ENCODE measurements around the gene BPI.

BPI gene

GRCh38 chr20:38330638-38331037 lies 26.7 kb downstream of the BPI start:
- no peak for TF ChIP-seq EZH2 (IDR thresholded peaks at IDR 0.05; ENCODE audit: borderline replicate concordance, low read depth, low read length, severe bottlenecking)

GRCh38 chr20:38331245-38331644 lies 27.3 kb downstream of the BPI start:
- H3K9me3 ChIP-seq (ENCODE audit: insufficient read depth, low read length, severe bottlenecking): no peaks in the 10 kb centered on the region
- peaks cover 4% of the 10 kb centered on the region for H3K27me3 ChIP-seq (ENCODE audit: insufficient read depth, low read length, poor library complexity)
- no peak for DNase-seq
- no peaks in the 10 kb centered on the region for H3K36me3 ChIP-seq (ENCODE audit: insufficient read depth, low read length)
- no peak for ATAC-seq (ENCODE audit: insufficient read depth, low read depth)
- no peak overlapping the region for H2AFZ ChIP-seq (ENCODE audit: low read depth, low read length)
- no peak overlapping the region for H3K4me3 ChIP-seq (ENCODE audit: low read depth in 1 of 2, low read length in 2 of 2)
- no peak overlapping the region for H3K27ac ChIP-seq (ENCODE audit: low read length)
- TF ChIP-seq EZH2 (IDR thresholded peaks at IDR 0.05; ENCODE audit: borderline replicate concordance, low read depth, low read length, severe bottlenecking): no peak
- no peak for TF ChIP-seq CTCF (IDR thresholded peaks at IDR 0.05; ENCODE audit: borderline replicate concordance, extremely low read depth, low read length, poor library complexity, severe bottlenecking)
- H3K4me2 ChIP-seq (ENCODE audit: insufficient read depth, low read length): no peak overlapping the region
- no peaks in the 10 kb centered on the region for H3K79me2 ChIP-seq (ENCODE audit: insufficient read depth, low read length)
- H3K9ac ChIP-seq (ENCODE audit: low read depth, low read length): no peak overlapping the region
- H4K20me1 ChIP-seq (ENCODE audit: insufficient read depth, low read length): 0 out of 2 replicates have a peak, but pooled peaks cover 2% of the 10 kb centered on the region
- H3K4me1 ChIP-seq (ENCODE audit: insufficient read depth, low read length): no peaks in the 10 kb centered on the region

More at GRCh38 chr20:38330638-38331037, 26.7 kb downstream of the BPI start:
- H3K4me1 ChIP-seq (ENCODE audit: insufficient read depth, low read length): no peaks in the 10 kb centered on the region
- H3K9ac ChIP-seq (ENCODE audit: low read depth, low read length): no peak overlapping the region
- no peak overlapping the region for H3K4me2 ChIP-seq (ENCODE audit: insufficient read depth, low read length)
- peaks cover 6% of the 10 kb centered on the region for H3K27me3 ChIP-seq (ENCODE audit: insufficient read depth, low read length, poor library complexity)
- no peaks in the 10 kb centered on the region for H3K36me3 ChIP-seq (ENCODE audit: insufficient read depth, low read length)
- H3K4me3 ChIP-seq (ENCODE audit: low read depth in 1 of 2, low read length in 2 of 2): no peak overlapping the region
- H3K27ac ChIP-seq (ENCODE audit: low read length): no peak overlapping the region
- ATAC-seq (ENCODE audit: insufficient read depth, low read depth) (no peak), DNase-seq (no peak)
- H2AFZ ChIP-seq (ENCODE audit: low read depth, low read length): no peak overlapping the region
- 0 out of 2 replicates have a peak, but pooled peaks cover 2% of the 10 kb centered on the region for H4K20me1 ChIP-seq (ENCODE audit: insufficient read depth, low read length)
- H3K79me2 ChIP-seq (ENCODE audit: insufficient read depth, low read length): no peaks in the 10 kb centered on the region
- no peaks in the 10 kb centered on the region for H3K9me3 ChIP-seq (ENCODE audit: insufficient read depth, low read length, severe bottlenecking)

- TF ChIP-seq CTCF (IDR thresholded peaks at IDR 0.05; ENCODE audit: borderline replicate concordance, extremely low read depth, low read length, poor library complexity, severe bottlenecking): no peak
- TF ChIP-seq EZH2 (IDR thresholded peaks at IDR 0.05; ENCODE audit: borderline replicate concordance, low read depth, low read length, severe bottlenecking): no peak
- DNase-seq: no peak
- Histone ChIP-seq H3K9me3 (ENCODE audit: insufficient read depth, low read length, severe bottlenecking) (no peaks in the 10 kb centered on the region), H3K4me1 (ENCODE audit: insufficient read depth, low read length) (no peaks in the 10 kb centered on the region), H2AFZ (ENCODE audit: low read depth, low read length) (no peak overlapping the region), H3K4me3 (ENCODE audit: low read depth in 1 of 2, low read length in 2 of 2) (no peak overlapping the region), H3K9ac (ENCODE audit: low read depth, low read length) (no peak overlapping the region), H3K79me2 (ENCODE audit: insufficient read depth, low read length) (no peaks in the 10 kb centered on the region), H3K4me2 (ENCODE audit: insufficient read depth, low read length) (no peak overlapping the region), H3K27ac (ENCODE audit: low read length) (no peak overlapping the region), H4K20me1 (ENCODE audit: insufficient read depth, low read length) (0 out of 2 replicates have a peak, but pooled peaks cover 2% of the 10 kb centered on the region), H3K27me3 (ENCODE audit: insufficient read depth, low read length, poor library complexity) (peaks cover 3% of the 10 kb centered on the region), H3K36me3 (ENCODE audit: insufficient read depth, low read length) (no peaks in the 10 kb centered on the region)
- ATAC-seq (ENCODE audit: insufficient read depth, low read depth): no peak
These were observed 27.9 kb downstream of the BPI start for GRCh38 chr20:38331814-38332213.

- no peaks in the 10 kb centered on the region for H3K79me2 ChIP-seq (ENCODE audit: insufficient read depth, low read length)
- no peaks in the 10 kb centered on the region for H3K9me3 ChIP-seq (ENCODE audit: insufficient read depth, low read length, severe bottlenecking)
- peaks cover 3% of the 10 kb centered on the region for H3K27me3 ChIP-seq (ENCODE audit: insufficient read depth, low read length, poor library complexity)
- 0 out of 2 replicates have a peak, but pooled peaks cover 2% of the 10 kb centered on the region for H4K20me1 ChIP-seq (ENCODE audit: insufficient read depth, low read length)
- no peak overlapping the region for H3K9ac ChIP-seq (ENCODE audit: low read depth, low read length)
- DNase-seq (no peak), ATAC-seq (ENCODE audit: insufficient read depth, low read depth) (no peak)
- no peaks in the 10 kb centered on the region for H3K4me1 ChIP-seq (ENCODE audit: insufficient read depth, low read length)
- no peaks in the 10 kb centered on the region for H3K36me3 ChIP-seq (ENCODE audit: insufficient read depth, low read length)
- H3K27ac ChIP-seq (ENCODE audit: low read length): no peak overlapping the region
- H3K4me3 ChIP-seq (ENCODE audit: low read depth in 1 of 2, low read length in 2 of 2): no peak overlapping the region
- H3K4me2 ChIP-seq (ENCODE audit: insufficient read depth, low read length): no peak overlapping the region
- TF ChIP-seq EZH2 (IDR thresholded peaks at IDR 0.05; ENCODE audit: borderline replicate concordance, low read depth, low read length, severe bottlenecking) (no peak), CTCF (IDR thresholded peaks at IDR 0.05; ENCODE audit: borderline replicate concordance, extremely low read depth, low read length, poor library complexity, severe bottlenecking) (no peak)
- no peak overlapping the region for H2AFZ ChIP-seq (ENCODE audit: low read depth, low read length)
These were observed 30.1 kb downstream of the BPI start for GRCh38 chr20:38334016-38334415.

Data from DND-41 (cell line).